ENCODE data around the gene MKX.

Gene MKX

GRCh38 chr10:27636816-27637215 lies 108.8 kb downstream of the MKX start:
- Histone ChIP-seq H3K4me2 (ENCODE audit: low read length, poor library complexity, severe bottlenecking) (no peak overlapping the region), H3K23ac (ENCODE audit: low read length in 2 of 2) (no peak overlapping the region), H2AK5ac (ENCODE audit: low read length, severe bottlenecking) (no peak overlapping the region), H3K9ac (ENCODE audit: low read length) (no peak overlapping the region), H2BK12ac (ENCODE audit: low read length in 2 of 2) (no peak overlapping the region), H3K14ac (ENCODE audit: low read length in 2 of 2) (no peak overlapping the region), H3K18ac (ENCODE audit: low read depth in 1 of 2, low read length in 2 of 2) (no peak overlapping the region), H3K27ac (ENCODE audit: low read length, poor library complexity, severe bottlenecking) (no peak overlapping the region), H3K36me3 (ENCODE audit: control insufficient read depth in 1 of 2, insufficient read depth in 2 of 2, low read depth in 1 of 2, low read length in 2 of 2) (no peaks in the 10 kb centered on the region), H4K8ac (ENCODE audit: low read length) (no peak overlapping the region), H3K27me3 (ENCODE audit: control insufficient read depth in 1 of 2, insufficient read depth in 1 of 2, low read length in 2 of 2) (no peaks in the 10 kb centered on the region), H3K79me1 (replicated peaks; ENCODE audit: low read length, poor library complexity, severe bottlenecking) (no peaks in the 10 kb centered on the region), H2BK15ac (ENCODE audit: low read depth, poor library complexity, severe bottlenecking) (no peak overlapping the region), H3K4ac (ENCODE audit: low read depth in 1 of 2, low read length in 2 of 2) (no peak overlapping the region), H3K9me3 (ENCODE audit: control insufficient read depth, low read length) (no peaks in the 10 kb centered on the region), H4K91ac (ENCODE audit: low read length) (no peak overlapping the region), H2BK120ac (ENCODE audit: low read depth, low read length) (no peak overlapping the region), H2AFZ (ENCODE audit: low read depth, low read length) (no peak overlapping the region), H3K4me1 (ENCODE audit: control insufficient read depth, insufficient read depth, low read depth, low read length) (no peaks in the 10 kb centered on the region), H3K4me3 (ENCODE audit: insufficient read depth in 1 of 2, low read depth in 1 of 2, low read length in 2 of 2) (no peak overlapping the region), H2BK5ac (ENCODE audit: low read depth, low read length, poor library complexity, severe bottlenecking) (no peak overlapping the region)
- DNase-seq = no peak
- WGBS = no CpG with 5 or more reads among the region's 1 CpG

- Histone ChIP-seq H2AK5ac (ENCODE audit: low read length, severe bottlenecking) (no peak overlapping the region), H3K27ac (ENCODE audit: low read length, poor library complexity, severe bottlenecking) (no peak overlapping the region), H2BK120ac (ENCODE audit: low read depth, low read length) (no peak overlapping the region), H3K18ac (ENCODE audit: low read depth in 1 of 2, low read length in 2 of 2) (no peak overlapping the region), H2BK5ac (ENCODE audit: low read depth, low read length, poor library complexity, severe bottlenecking) (no peak overlapping the region), H4K91ac (ENCODE audit: low read length) (no peak overlapping the region), H3K9me3 (ENCODE audit: control insufficient read depth, low read length) (no peaks in the 10 kb centered on the region), H4K8ac (ENCODE audit: low read length) (no peak overlapping the region), H3K4ac (ENCODE audit: low read depth in 1 of 2, low read length in 2 of 2) (no peak overlapping the region), H3K79me1 (replicated peaks; ENCODE audit: low read length, poor library complexity, severe bottlenecking) (no peaks in the 10 kb centered on the region), H3K27me3 (ENCODE audit: control insufficient read depth in 1 of 2, insufficient read depth in 1 of 2, low read length in 2 of 2) (no peaks in the 10 kb centered on the region), H3K9ac (ENCODE audit: low read length) (no peak overlapping the region), H3K4me3 (ENCODE audit: insufficient read depth in 1 of 2, low read depth in 1 of 2, low read length in 2 of 2) (no peak overlapping the region), H2BK15ac (ENCODE audit: low read depth, poor library complexity, severe bottlenecking) (no peak overlapping the region), H2AFZ (ENCODE audit: low read depth, low read length) (no peak overlapping the region), H2BK12ac (ENCODE audit: low read length in 2 of 2) (no peak overlapping the region), H3K4me2 (ENCODE audit: low read length, poor library complexity, severe bottlenecking) (no peak overlapping the region), H3K14ac (ENCODE audit: low read length in 2 of 2) (no peak overlapping the region), H3K36me3 (ENCODE audit: control insufficient read depth in 1 of 2, insufficient read depth in 2 of 2, low read depth in 1 of 2, low read length in 2 of 2) (no peaks in the 10 kb centered on the region), H3K23ac (ENCODE audit: low read length in 2 of 2) (no peak overlapping the region), H3K4me1 (ENCODE audit: control insufficient read depth, insufficient read depth, low read depth, low read length) (no peaks in the 10 kb centered on the region)
- no peak for DNase-seq
- WGBS = no CpG with 5 or more reads among the region's 2 CpGs
Observed at GRCh38 chr10:27635699-27636270, 109.8 kb downstream of the MKX start.

- H2AFZ ChIP-seq (ENCODE audit: low read depth, low read length) = no peak overlapping the region
- no peak overlapping the region for H3K23ac ChIP-seq (ENCODE audit: low read length in 2 of 2)
- H3K79me1 ChIP-seq (replicated peaks; ENCODE audit: low read length, poor library complexity, severe bottlenecking) = no peaks in the 10 kb centered on the region
- H3K9me3 ChIP-seq (ENCODE audit: control insufficient read depth, low read length) = no peaks in the 10 kb centered on the region
- H3K18ac ChIP-seq (ENCODE audit: low read depth in 1 of 2, low read length in 2 of 2) = no peak overlapping the region
- no peak overlapping the region for H4K8ac ChIP-seq (ENCODE audit: low read length)
- H3K4me2 ChIP-seq (ENCODE audit: low read length, poor library complexity, severe bottlenecking) = no peak overlapping the region
- H3K27me3 ChIP-seq (ENCODE audit: control insufficient read depth in 1 of 2, insufficient read depth in 1 of 2, low read length in 2 of 2) = no peaks in the 10 kb centered on the region
- H4K91ac ChIP-seq (ENCODE audit: low read length) = no peak overlapping the region
- WGBS = 75% methylated on average over 6 of the region's 6 CpGs
- H3K4ac ChIP-seq (ENCODE audit: low read depth in 1 of 2, low read length in 2 of 2) = no peak overlapping the region
- no peak overlapping the region for H2BK15ac ChIP-seq (ENCODE audit: low read depth, poor library complexity, severe bottlenecking)
- DNase-seq = no peak
- H3K14ac ChIP-seq (ENCODE audit: low read length in 2 of 2) = no peak overlapping the region
- H3K27ac ChIP-seq (ENCODE audit: low read length, poor library complexity, severe bottlenecking) = no peak overlapping the region
- H2AK5ac ChIP-seq (ENCODE audit: low read length, severe bottlenecking) = no peak overlapping the region
- no peaks in the 10 kb centered on the region for H3K36me3 ChIP-seq (ENCODE audit: control insufficient read depth in 1 of 2, insufficient read depth in 2 of 2, low read depth in 1 of 2, low read length in 2 of 2)
- no peak overlapping the region for H2BK120ac ChIP-seq (ENCODE audit: low read depth, low read length)
- no peak overlapping the region for H2BK12ac ChIP-seq (ENCODE audit: low read length in 2 of 2)
- H3K9ac ChIP-seq (ENCODE audit: low read length) = no peak overlapping the region
- H3K4me3 ChIP-seq (ENCODE audit: insufficient read depth in 1 of 2, low read depth in 1 of 2, low read length in 2 of 2) = no peak overlapping the region
- no peaks in the 10 kb centered on the region for H3K4me1 ChIP-seq (ENCODE audit: control insufficient read depth, insufficient read depth, low read depth, low read length)
- no peak overlapping the region for H2BK5ac ChIP-seq (ENCODE audit: low read depth, low read length, poor library complexity, severe bottlenecking)
Observed at GRCh38 chr10:27635290-27635689, 110.3 kb downstream of the MKX start.

GRCh38 chr10:27628621-27629020 lies 117.0 kb downstream of the MKX start:
- no peak overlapping the region for H4K8ac ChIP-seq (ENCODE audit: low read length)
- H3K4me1 ChIP-seq (ENCODE audit: control insufficient read depth, insufficient read depth, low read depth, low read length) = peaks cover 2% of the 10 kb centered on the region
- H2BK12ac ChIP-seq (ENCODE audit: low read length in 2 of 2) = no peak overlapping the region
- no peaks in the 10 kb centered on the region for H3K27me3 ChIP-seq (ENCODE audit: control insufficient read depth in 1 of 2, insufficient read depth in 1 of 2, low read length in 2 of 2)
- H2BK120ac ChIP-seq (ENCODE audit: low read depth, low read length) = no peak overlapping the region
- no peaks in the 10 kb centered on the region for H3K79me1 ChIP-seq (replicated peaks; ENCODE audit: low read length, poor library complexity, severe bottlenecking)
- no peak overlapping the region for H3K9ac ChIP-seq (ENCODE audit: low read length)
- no peak overlapping the region for H3K18ac ChIP-seq (ENCODE audit: low read depth in 1 of 2, low read length in 2 of 2)
- H2AK5ac ChIP-seq (ENCODE audit: low read length, severe bottlenecking) = no peak overlapping the region
- WGBS = 92% methylated on average over 4 of the region's 5 CpGs
- no peak overlapping the region for H2BK15ac ChIP-seq (ENCODE audit: low read depth, poor library complexity, severe bottlenecking)
- DNase-seq = no peak
- no peak overlapping the region for H3K4me2 ChIP-seq (ENCODE audit: low read length, poor library complexity, severe bottlenecking)
- no peak overlapping the region for H3K4ac ChIP-seq (ENCODE audit: low read depth in 1 of 2, low read length in 2 of 2)
- H2BK5ac ChIP-seq (ENCODE audit: low read depth, low read length, poor library complexity, severe bottlenecking) = no peak overlapping the region
- H4K91ac ChIP-seq (ENCODE audit: low read length) = no peak overlapping the region
- H3K14ac ChIP-seq (ENCODE audit: low read length in 2 of 2) = no peak overlapping the region
- no peak overlapping the region for H3K4me3 ChIP-seq (ENCODE audit: insufficient read depth in 1 of 2, low read depth in 1 of 2, low read length in 2 of 2)
- no peak overlapping the region for H3K23ac ChIP-seq (ENCODE audit: low read length in 2 of 2)
- H3K9me3 ChIP-seq (ENCODE audit: control insufficient read depth, low read length) = no peaks in the 10 kb centered on the region
- H3K36me3 ChIP-seq (ENCODE audit: control insufficient read depth in 1 of 2, insufficient read depth in 2 of 2, low read depth in 1 of 2, low read length in 2 of 2) = no peaks in the 10 kb centered on the region
- no peak overlapping the region for H3K27ac ChIP-seq (ENCODE audit: low read length, poor library complexity, severe bottlenecking)
- no peak overlapping the region for H2AFZ ChIP-seq (ENCODE audit: low read depth, low read length)

Measured in mesenchymal stem cell (in vitro differentiated cells and primary cell).